Measurements from ENCODE around the gene LAMA2. TPM values are rescaled to one million over a fixed set of nuclear protein-coding genes. Genes with fewer than 3 reads are reported as not detected.
A peak's percentile ranks its signal among the peaks of the same experiment; 100 is the strongest.

LAMA2 gene
- total RNA-seq, 1 donor from 2014 or later, result 185 TPM

DNA sequence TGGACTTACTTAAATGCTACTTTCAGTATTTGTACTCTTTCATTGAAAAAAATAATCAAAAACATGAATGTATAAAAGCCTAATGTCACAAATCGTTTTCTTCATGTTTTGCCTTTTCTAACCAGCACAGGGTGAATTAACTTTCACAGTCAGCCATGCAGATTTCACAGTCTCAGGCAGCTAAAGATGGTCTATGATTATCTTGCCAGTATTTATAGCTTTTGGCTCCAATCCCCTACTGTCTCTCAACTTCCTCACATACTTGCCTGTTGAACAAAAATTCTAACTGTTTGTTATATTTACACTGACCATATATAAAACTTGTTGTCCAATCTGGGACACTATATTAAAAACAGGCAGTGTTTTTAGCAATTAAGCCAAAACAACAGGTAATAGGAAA is 468.9 kb downstream of the LAMA2 start:
- H3K4me1 ChIP-seq, result peaks cover 75% of the 10 kb centered on the region
- no peak for DNase-seq

DNA sequence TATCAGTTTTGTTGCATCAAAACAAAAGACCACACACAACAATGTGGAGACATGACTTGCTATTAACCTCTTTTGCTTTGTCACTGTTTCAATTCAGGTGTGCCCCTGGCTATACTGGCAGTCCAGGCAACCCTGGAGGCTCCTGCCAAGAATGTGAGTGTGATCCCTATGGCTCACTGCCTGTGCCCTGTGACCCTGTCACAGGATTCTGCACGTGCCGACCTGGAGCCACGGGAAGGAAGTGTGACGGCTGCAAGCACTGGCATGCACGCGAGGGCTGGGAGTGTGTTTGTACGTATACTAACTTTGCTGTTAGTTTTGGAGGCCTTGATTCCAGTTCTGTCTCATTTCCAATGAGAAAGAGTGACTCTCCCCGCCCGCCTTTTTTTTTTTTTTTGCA is 470.1 kb downstream of the LAMA2 start:
- Histone ChIP-seq H3K27ac (replicated peaks) (peak overlapping the region; percentile 65), H3K9me3 (replicated peaks) (no peaks in the 10 kb centered on the region), H3K4me1 (peaks cover 81% of the 10 kb centered on the region), H3K36me3 (peaks cover 31% of the 10 kb centered on the region), H3K27me3 (ENCODE audit: low read depth) (no peaks in the 10 kb centered on the region), H3K4me3 (no peak overlapping the region)
- DNase-seq, result peak; percentile 58
- TF ChIP-seq, protein P1, sequence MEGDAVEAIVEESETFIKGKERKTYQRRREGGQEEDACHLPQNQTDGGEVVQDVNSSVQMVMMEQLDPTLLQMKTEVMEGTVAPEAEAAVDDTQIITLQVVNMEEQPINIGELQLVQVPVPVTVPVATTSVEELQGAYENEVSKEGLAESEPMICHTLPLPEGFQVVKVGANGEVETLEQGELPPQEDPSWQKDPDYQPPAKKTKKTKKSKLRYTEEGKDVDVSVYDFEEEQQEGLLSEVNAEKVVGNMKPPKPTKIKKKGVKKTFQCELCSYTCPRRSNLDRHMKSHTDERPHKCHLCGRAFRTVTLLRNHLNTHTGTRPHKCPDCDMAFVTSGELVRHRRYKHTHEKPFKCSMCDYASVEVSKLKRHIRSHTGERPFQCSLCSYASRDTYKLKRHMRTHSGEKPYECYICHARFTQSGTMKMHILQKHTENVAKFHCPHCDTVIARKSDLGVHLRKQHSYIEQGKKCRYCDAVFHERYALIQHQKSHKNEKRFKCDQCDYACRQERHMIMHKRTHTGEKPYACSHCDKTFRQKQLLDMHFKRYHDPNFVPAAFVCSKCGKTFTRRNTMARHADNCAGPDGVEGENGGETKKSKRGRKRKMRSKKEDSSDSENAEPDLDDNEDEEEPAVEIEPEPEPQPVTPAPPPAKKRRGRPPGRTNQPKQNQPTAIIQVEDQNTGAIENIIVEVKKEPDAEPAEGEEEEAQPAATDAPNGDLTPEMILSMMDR (IDR thresholded peaks at IDR 0.05; ENCODE audit: borderline replicate concordance), result no peak
- intact Hi-C loops (cut with micrococcal nuclease), result no loop called here

More for the DNA sequence above, 468.9 kb downstream of the LAMA2 start:
- TF ChIP-seq, protein P1 (IDR thresholded peaks at IDR 0.05; ENCODE audit: borderline replicate concordance), result no peak
- Histone ChIP-seq H3K36me3 (peaks cover 26% of the 10 kb centered on the region), H3K27me3 (ENCODE audit: low read depth) (no peaks in the 10 kb centered on the region), H3K4me3 (no peak overlapping the region), H3K27ac (replicated peaks) (peak overlapping the region; percentile 65), H3K9me3 (replicated peaks) (no peaks in the 10 kb centered on the region)
- intact Hi-C loops (cut with micrococcal nuclease), result no loop called here

DNA sequence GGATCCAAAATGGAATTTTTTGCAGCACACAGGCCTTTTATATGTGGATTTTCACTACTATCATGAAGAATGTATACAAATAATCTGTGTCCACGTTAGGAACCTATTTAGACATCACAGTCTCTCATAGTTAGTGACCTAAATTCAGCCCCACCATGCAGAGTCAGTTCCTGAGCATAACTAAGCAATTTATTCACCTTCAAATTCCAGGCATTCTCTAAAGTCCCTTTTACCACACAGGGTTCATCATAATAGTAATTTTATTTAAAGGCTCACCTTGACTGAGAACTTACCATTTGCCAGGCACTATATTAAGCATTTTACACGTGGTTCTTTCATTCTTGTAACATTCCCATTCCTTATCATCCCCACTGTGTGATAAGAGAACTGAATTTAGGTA is 473.2 kb downstream of the LAMA2 start:
- Histone ChIP-seq H3K27ac (replicated peaks) (peak overlapping the region; percentile 65), H3K4me3 (no peak overlapping the region), H3K9me3 (replicated peaks) (no peaks in the 10 kb centered on the region), H3K27me3 (ENCODE audit: low read depth) (no peaks in the 10 kb centered on the region), H3K36me3 (peaks cover 27% of the 10 kb centered on the region), H3K4me1 (peaks cover 62% of the 10 kb centered on the region)
- intact Hi-C loops (cut with micrococcal nuclease), result no loop called here
- TF ChIP-seq, protein P1 (IDR thresholded peaks at IDR 0.05; ENCODE audit: borderline replicate concordance), result no peak
- DNase-seq, result no peak

DNA sequence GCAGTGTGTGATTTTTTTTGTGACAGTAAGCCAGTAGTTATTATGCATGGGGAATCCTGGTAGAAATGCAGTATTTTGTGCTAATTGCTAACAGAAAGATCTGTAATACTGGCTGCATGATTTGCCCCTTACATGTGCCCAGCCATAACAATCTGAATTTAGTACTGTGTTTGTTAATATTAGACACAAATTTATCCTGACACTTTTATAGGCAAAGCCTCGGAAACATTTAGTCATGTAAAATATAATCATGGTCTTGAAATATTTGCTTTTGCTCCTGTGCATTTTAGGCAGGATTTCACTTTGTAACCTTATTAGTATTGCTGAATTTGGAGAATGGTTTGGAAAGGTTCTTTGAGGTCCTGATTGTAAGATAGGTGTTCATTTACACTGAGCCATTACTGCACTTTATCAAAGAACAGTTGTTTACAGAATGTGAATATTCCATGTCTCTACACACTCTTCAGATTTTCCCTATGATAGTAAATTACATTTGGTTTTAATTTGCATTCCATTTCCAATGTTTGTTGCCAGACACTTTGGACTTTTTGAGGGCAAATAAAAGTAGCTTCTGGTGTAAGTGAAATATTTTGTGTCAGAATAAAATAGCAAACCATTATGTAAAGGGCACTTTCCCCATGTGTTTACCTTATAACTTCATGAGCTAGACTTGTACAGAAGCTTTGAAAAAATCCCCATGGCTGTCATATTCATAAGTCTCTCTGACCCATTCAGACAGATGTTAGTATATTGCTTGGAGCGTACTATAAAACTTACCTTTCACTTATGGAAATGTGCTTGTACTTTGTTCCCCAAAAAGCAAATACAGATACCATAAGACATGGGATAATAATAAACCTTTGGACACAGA is 477.1 kb downstream of the LAMA2 start:
- TF ChIP-seq, protein P1 (IDR thresholded peaks at IDR 0.05; ENCODE audit: borderline replicate concordance), result no peak
- intact Hi-C loops (cut with micrococcal nuclease), result no loop called here
- H3K27ac ChIP-seq (replicated peaks), result peak overlapping the region; percentile 1
- no peaks in the 10 kb centered on the region for H3K9me3 ChIP-seq (replicated peaks)
- H3K4me1 ChIP-seq, result peaks cover 23% of the 10 kb centered on the region
- H3K27me3 ChIP-seq (ENCODE audit: low read depth), result no peaks in the 10 kb centered on the region
- no peak overlapping the region for H3K4me3 ChIP-seq
- peaks cover 31% of the 10 kb centered on the region for H3K36me3 ChIP-seq
- DNase-seq, result no peak

DNA sequence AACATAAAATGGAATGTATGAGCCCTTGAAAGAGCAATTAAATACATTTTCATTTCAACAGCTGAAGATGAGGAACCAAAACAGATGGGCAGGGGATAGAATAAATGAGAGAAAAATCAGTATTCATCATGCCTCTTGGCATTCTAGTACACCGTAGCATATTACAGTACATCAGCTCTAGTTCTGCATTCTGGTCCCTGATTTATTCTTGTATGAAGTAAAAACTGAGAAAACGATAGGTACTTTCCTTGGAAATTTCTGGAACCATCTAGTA is 477.7 kb downstream of the LAMA2 start:
- TF ChIP-seq, protein P1 (IDR thresholded peaks at IDR 0.05; ENCODE audit: borderline replicate concordance), result no peak
- Histone ChIP-seq H3K4me1 (peaks cover 17% of the 10 kb centered on the region), H3K27ac (replicated peaks) (peak overlapping the region; percentile 1), H3K4me3 (no peak overlapping the region), H3K36me3 (peaks cover 29% of the 10 kb centered on the region), H3K9me3 (replicated peaks) (no peaks in the 10 kb centered on the region), H3K27me3 (ENCODE audit: low read depth) (no peaks in the 10 kb centered on the region)
- DNase-seq, result no peak
- intact Hi-C loops (cut with micrococcal nuclease), result no loop called here
